Cerebellar cortex (tissue), 1 donor: ENCODE measurements around the gene TNRC6B.
A peak's percentile ranks its signal among the peaks of the same experiment; 100 is the strongest.
"Not testable (repeated sequence)": the region's sequence is repeated elsewhere in the genome, so short reads cannot be mapped to it uniquely, and the experiment has no call there.

Source experiments
- DNase-seq: peaks from one replicate; pipeline ENCODE4 v3.0.0-alpha.2; 2015; ENCODE audit warnings: low spot score

TNRC6B gene, protein sequence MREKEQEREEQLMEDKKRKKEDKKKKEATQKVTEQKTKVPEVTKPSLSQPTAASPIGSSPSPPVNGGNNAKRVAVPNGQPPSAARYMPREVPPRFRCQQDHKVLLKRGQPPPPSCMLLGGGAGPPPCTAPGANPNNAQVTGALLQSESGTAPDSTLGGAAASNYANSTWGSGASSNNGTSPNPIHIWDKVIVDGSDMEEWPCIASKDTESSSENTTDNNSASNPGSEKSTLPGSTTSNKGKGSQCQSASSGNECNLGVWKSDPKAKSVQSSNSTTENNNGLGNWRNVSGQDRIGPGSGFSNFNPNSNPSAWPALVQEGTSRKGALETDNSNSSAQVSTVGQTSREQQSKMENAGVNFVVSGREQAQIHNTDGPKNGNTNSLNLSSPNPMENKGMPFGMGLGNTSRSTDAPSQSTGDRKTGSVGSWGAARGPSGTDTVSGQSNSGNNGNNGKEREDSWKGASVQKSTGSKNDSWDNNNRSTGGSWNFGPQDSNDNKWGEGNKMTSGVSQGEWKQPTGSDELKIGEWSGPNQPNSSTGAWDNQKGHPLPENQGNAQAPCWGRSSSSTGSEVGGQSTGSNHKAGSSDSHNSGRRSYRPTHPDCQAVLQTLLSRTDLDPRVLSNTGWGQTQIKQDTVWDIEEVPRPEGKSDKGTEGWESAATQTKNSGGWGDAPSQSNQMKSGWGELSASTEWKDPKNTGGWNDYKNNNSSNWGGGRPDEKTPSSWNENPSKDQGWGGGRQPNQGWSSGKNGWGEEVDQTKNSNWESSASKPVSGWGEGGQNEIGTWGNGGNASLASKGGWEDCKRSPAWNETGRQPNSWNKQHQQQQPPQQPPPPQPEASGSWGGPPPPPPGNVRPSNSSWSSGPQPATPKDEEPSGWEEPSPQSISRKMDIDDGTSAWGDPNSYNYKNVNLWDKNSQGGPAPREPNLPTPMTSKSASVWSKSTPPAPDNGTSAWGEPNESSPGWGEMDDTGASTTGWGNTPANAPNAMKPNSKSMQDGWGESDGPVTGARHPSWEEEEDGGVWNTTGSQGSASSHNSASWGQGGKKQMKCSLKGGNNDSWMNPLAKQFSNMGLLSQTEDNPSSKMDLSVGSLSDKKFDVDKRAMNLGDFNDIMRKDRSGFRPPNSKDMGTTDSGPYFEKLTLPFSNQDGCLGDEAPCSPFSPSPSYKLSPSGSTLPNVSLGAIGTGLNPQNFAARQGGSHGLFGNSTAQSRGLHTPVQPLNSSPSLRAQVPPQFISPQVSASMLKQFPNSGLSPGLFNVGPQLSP (N-terminal part only)

DNA sequence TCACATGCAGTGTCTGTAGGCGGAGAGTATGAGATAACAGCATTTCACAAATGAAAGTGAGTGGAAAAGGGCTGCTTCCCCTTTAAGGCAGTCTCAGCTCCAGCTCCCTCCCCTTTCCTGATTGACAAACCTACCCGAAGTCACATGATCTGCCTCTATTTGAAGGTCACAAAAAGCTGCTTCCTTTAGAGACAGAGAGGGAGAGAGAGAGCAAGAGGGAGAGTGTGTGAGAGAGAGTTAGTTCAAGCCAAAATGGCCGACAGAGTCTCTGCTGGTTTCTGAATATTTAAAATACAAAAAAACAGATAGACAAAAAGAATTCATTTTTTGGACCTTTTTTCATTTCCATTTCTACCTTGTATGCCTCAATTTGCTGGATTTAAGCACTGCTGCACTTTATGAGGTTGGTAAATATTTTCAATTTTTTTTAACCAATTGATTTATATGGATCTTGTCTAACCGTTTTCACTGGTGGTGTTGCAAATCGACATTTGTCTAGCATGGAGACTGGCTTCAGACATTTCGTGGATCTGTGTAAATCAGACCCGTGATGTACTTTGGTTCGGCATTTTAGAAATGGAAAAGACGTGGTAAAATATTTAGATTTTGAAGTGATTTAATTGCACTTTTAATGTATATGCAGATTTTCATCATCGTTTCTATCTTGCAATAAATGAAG is at the start of gene TNRC6B:
Gene TNRC6B (plus strand): TSS at position 188 of the 679 bp plus-strand sequence. CDS start 211 bp downstream, at position 399.
- peak; percentile 100 for DNase-seq

DNA sequence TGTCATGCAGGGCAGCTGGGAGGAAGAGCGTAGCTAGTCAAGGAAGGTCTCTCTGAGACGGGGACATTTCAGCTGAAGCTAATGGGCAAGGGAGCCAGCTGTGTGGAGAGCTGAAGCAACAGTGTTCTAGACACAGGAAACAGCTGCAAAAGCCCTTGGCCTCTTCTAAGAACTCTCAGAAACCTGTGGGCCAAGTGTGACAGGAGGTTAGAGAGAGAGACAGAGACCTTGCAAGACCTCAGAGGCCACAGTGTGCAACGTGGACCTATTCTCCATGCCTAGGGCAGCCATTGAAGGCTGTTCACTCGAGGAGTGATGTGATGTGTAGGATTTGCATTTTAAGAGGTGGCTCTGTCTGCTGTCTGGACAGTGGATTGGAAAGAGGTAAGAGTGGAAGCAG is 48.7 kb upstream of the TNRC6B start:
- no peak for DNase-seq

DNA sequence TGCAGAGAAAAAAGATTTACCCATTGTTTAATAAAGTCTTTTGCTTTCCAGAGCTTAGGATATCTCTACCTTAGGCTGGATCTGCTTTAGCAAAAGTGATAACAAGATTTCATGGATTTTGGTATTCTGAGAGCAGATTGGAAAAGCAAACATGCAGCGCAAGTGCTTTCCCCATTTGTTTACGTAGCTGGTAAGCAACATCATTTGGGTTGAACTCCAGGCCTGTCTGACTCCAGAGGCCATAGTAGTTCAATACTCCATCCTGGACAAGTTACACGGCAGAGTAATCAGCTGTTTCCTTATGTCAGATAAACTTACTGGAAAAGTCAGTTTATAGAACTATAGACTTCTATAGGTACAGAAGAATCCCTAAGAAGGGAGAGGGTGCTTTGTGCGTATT is 40.6 kb upstream of the TNRC6B start:
- DNase-seq = no peak

DNA sequence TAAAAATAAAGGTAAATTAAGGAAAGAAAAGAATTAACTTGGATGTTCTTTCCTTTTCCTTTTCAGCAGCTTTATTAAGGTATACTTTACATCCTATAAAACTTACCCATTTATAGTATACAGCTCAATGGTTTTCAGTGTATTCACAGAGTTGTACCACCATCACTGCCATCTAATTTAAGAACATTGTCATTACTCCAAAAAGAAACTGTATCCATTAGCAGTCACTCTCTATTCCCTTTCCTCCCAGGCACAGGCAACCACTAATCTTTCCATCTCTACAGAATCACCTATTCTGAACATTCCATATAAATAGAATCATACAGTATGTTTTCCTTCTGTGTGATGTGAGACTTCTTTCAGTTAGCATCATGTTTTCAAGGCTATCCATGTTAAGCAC is 38.9 kb upstream of the TNRC6B start:
- no peak for DNase-seq

DNA sequence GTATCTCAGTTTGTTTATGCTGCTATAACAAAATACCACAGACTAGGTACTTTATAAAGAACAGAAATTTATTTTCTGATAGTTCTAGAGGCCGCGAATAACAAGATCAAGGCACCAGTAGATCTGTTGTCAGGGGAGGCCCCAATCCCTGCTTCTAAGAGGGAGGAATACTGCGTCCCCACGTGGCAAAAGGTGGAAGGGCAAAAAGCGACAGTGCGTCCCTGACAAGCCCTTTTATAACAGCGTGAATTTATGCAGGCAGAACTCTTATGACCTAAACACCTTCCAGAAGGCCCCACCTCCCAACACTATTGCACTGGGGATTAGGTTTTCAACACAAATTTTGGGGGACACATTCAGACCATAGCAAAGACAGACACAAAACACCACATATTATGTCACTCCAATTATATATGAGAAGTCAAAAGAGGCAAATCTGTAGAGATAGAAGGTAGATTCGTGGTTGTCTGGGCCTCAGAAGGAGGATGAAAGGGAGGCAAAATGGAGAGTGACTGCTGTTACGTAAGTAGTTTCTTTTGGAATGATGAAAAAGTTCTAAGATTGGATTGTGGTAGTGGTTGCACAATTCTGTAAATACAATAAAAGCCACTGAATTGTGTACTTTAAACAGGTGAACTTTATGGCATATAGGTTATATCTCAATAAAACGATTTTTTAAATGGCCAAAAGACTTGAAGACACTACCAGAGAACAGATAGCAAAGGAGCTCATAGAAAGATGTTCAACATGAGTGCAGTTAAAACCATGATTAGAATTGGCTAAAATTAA is 30.1 kb upstream of the TNRC6B start:
- DNase-seq = no peak

DNA sequence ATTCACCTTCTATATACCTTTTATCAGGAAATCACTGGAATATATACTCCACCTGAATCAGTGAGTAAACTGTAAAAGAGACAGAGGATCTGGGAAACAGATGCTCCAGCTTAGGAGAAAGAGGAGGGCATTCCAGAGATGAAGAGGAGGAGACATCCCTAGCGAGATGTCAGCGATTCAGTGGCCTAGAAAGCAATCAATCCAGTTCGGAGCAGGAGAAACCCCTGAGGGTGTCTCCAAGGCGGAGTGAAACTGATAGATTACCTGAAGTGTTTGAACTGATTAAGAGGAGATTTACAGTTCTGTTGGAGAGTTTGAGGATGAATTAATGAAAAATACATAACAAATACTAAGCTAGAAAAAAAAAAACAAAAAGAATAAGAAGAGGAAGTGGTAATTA is 24.5 kb upstream of the TNRC6B start:
- no peak for DNase-seq

DNA sequence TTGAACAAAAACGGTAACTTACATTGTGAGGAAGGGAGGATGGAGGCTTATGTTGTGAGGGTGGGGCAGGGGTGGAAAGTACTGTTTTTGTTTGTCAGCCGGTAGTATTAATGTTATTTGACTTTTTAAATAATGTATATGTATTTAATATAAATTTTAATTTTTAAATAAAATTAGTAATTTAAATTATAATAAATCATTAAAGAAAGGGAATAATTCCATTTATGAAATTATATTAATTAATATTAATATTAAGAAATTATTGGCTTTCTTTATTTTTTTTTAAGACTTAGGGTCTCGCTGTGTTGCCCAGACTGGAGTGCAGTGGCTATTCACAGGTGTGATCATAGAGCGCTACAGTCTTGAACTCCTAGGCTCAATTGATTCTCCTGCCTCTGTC is 24.0 kb upstream of the TNRC6B start:
- no peak for DNase-seq

DNA sequence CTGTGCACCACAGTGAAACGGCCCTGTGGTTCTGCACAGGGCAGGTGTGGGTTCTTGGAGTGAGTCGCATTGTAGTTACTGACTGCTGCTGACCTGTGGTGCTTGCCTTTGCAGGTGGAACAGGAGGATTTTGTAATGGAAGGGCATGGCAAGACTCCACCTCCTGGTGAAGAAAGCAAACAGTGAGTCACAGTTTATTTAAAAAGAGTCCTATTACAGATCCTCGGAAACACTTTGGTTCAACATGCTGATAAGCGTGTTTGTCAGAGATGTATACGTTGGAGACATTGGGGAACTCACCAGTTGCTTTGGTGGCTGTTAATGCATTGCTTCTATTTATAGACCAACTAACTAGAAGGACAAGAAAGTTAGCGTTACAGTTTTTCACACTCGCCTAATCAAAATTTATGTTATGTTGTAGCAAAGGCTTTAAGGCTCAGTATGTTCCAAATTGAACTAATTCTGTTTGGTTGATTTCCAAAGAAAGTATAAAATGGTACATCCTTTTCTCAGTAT is 21.7 kb upstream of the TNRC6B start:
- peak; percentile 28 for DNase-seq

DNA sequence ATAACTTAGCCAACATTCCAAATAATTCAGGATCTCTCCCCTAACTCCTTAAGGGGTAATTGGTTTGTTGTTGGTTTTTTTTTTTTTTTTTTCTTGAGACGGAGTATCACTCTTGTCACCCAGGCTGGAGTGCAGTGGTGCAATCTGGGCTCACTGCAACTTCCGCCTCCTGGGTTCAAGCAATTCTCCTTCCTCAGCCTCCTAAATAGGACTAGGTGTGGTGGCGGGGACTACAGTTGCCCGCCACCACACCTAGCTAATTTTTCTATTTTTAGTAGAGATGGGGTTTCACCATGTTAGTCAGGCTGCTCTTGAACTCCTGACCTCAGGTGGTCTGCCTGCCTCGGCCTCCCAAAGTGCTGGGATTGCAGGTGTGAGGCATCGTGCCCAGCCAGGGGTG is 21.0 kb upstream of the TNRC6B start:
- not testable (repeated sequence) for DNase-seq

DNA sequence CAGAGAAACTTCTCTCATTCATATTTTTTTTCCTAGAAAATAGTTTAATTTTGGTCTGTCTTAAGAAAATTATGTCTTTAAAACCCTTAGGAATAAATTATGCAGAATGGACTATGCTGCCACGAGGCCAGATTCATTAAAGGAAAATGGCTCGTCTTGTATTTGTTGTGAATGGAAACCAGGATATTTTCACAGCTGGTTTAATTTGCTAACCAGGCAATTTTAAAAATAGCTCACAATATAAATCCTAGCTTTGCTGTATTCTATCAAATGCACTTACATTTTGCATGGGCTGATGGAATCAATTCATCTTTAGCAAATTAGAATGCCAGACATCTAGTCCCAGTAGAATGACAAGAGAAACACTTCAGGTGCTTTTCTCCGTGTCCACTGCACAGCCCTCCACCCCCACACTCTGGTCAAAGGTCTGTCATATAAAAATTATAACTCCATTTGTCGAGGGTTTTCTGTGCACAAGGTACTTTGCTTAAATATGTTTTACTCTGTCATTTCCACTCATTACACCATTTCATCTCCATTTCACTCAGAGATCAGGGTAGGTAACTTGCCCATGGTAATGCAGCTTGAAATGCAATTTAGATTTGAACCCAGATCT is 20.3 kb upstream of the TNRC6B start:
- DNase-seq = no peak

DNA sequence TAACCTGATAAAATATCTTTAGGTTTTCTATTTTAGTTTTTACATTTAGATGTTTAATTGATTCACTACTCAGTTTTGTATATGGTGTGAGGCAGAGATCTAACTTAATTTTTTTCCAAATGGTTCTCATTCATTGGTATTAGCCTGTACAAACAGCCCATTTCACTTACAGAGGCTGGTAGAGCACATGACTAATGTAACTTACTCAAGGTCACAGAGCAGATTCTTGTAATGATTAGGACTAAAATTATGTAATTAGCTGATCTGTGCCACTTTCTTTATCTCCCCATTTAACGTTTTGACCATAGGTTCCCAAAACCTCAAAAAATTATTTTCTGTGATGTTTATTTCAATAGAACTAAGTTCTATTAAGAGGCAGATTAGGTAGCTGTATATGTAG is 16.5 kb upstream of the TNRC6B start:
- DNase-seq = no peak

DNA sequence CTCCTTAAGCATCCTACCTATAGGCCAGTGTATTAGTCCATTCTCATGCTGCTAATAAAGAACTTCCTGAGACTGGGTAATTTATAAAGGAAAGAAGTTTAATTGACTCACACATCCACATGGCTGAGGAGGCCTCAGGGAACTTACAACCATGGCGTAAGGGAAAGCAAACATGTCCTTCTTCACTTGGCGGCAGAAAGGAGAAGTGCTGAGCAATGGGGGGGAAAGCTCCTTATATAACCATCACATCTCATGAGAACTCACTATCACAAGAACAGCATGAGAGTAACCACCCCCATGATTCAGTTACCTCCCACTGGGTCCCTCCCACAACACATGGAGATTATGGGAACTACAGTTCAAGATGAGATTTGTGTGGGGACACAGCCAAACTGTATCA is 12.2 kb upstream of the TNRC6B start:
- not testable (repeated sequence) for DNase-seq

DNA sequence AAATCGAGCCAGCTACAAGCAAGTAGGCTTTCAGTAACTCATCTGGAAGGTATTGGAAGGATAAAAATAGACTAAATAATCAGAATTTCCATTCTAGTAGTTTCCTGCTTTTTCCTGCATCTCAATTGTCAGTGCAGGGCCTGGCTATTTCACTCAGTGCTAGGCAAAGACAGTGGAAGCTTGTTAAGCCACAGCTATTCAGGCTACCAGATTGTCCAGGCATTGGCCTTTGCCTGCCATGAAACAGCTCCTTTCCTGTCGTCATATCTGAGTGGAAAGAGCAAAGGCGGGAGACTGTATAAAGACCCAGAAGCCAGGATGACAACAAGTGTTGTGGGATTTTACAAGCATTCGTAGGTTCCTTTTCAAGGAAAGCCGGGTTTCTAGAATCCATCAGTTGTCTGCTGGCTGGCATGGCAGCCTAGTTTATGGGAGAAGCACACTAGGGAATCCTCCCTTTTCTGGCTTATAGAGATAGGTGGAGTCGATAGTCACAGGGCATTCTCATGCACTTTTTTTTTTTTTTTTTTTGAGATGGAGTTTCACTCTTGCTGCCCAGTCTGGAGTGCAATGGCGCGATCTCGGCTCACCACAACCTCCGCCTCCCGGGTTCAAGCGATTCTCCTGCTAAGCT is 2.0 kb upstream of the TNRC6B start:
- DNase-seq = no peak

DNA sequence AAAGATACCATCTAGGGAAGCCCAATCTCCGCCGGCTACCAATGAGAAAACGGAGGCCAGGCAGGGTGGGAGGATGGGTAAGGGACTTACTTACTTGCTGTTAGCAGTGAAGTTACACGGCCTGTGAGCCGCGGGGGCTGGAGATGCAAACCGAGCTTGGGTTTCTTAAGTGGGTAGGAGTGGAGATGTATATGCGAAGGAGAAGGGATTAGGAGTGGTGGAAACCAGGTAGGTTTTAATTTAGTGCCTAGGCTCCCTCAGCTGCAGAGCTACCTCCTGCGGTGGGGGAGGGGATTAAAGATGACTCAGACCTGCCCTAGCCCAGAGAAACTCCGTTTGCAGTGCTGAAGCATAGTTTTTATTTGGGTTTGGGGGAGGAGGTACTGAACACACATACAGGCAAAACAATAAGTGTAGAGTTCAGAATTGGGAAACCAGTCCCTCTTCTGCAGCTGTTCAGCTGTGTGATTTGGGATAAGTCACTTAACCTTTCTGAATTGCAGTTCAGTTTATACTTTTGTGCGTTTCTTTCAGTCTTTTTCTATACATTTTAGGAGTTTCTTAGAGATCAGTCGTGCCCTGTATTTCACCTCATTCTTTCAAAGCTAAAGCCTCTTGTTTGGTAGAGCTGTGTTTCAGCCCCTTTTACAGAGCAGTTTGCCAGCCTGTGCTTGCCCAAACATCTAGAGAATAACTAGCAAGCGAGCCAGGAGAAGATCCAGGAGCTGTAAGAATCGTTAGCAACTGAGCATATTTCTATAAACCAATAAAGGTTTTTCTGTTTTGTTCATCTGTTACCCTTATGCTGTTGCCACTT is 596 bp upstream of the TNRC6B start:
- DNase-seq = peak; percentile 82

DNA sequence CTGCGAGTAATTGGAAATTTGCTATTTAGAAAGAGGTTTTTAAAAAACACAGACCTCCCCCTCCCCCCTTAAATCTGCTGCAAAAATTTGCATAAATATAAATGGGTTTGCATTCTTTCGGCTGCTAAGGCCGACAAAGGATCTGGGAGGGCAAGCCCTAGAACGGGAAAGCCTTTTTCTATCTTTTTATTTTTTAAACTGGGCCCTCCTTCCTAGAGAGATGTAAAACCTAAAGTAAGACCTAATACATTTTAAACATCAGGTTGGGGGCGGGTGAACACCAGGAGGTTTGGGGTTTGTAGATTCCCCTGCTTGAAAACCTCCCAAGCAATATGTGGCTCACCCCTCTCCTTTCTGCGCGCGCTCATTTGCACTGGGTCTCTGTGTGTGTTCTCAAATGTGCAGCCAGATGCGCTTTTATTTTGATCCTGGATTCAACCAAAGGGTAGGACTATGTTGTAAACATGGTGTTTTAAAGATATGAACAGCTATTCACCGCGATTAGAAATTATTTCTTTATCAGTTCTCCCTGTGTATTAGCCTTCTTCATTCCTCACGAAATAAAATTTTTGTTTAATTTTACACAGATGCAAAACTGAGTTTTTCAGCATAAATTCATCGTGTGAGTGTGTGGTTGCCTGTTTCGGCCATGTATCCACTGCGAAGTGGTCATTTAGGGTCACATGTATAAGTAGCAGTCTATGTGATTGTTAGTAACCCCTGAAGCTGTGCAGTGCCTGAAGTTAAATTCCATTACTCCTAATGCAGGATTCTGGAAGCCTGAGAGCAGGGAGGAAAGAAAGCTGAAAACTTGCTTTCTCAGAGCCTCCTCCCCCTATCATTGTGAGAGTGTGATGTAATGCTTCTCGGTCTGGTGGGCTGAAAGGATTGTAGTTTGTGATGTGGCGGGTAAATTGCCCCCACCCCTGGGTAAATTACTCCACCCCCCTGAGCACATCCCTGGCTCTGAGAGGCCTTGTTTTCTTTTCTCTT is 988 bp downstream of the TNRC6B start:
- peak; percentile 73 for DNase-seq

DNA sequence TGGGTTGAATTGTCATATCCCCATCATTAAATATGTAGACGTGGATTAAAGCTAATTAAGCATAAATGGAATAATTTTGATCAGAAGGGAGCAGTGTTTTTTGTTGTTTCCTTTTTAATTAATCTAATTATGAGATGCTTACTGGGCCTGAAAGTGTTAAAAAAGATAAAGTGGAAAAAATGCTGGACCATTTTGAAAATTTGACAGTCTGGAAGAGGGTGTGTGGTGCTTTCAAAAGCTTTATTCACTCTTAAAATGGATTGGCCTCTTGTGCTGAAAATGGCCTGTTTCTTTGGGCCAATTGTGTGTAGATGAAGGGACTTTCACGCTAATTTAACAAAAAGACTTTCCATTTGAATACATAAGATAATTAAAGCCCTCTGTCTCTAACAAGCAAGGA is 1.8 kb downstream of the TNRC6B start:
- DNase-seq = no peak

DNA sequence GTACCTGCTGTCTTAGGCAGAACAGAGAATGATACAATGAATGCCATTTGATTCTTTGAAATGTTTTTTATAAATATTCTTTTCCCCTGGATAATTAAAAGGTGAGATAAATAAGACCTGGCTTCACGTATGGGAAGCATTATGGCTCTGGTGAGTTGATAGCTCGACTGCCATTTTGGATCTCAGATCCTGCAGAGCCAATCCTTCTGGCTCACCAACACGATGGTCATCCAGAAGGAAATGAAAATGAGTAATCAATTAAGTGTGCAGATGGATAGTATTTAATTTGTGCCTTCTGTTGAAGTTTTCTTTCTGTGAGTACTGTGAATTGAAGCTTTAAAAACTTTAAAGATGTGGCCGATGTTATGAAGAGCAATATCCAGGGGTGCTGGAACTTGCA is 2.7 kb downstream of the TNRC6B start:
- DNase-seq = no peak

DNA sequence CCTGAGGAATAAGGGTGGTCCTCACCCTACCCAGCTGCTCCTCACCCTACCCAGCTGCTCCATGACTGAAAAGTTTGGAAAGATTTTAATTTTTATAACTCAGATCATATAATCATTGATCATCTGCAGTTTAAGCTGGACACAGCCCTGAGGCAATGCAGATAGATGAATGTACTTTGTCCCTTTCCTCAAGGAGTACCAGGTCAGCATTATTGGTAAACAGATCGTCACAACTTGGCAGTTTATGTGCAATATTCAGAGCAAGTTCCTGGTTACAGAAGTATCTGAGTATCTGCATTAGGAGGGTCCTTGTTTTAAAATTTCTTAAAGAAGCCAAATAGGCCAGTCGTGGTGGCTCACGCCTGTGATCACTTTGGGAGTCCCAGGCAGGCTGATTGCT is 3.6 kb downstream of the TNRC6B start:
- no peak for DNase-seq
